Transverse colon (tissue), 4 donors: ENCODE measurements around the gene CACYBP.
A peak's percentile ranks its signal among the peaks of the same experiment; 100 is the strongest.

Experiments used
- EP300 ChIP-seq: sonication (generic); formaldehyde crosslinking; IDR thresholded peaks from one replicate; pipeline ENCODE4 v1.6.1; 2017; ENCODE audit warnings: antibody characterized with exemption, low read depth
- POLR2A ChIP-seq: fragments of 450-650 bp; IDR thresholded peaks from one replicate; pipeline ENCODE4 v1.6.1; 2016; ENCODE audit warnings: antibody characterized with exemption, mild to moderate bottlenecking, moderate library complexity
- POLR2AphosphoS5 ChIP-seq, 3 donors: sonication (generic); formaldehyde crosslinking; IDR thresholded peaks; one replicate each; pipeline ENCODE4 v1.6.1; 2016; ENCODE audit warnings: antibody characterized with exemption in 3 of 3
- TF ChIP-seq, protein P1 (sequence below), 5 experiments: fragments of 200-600 bp in 3 of 5; fragments of 450-650 bp in 2 of 5; sonication (generic) in 3 of 5; IDR thresholded peaks; 1 replicate in 2 of 5; 2 replicates in 3 of 5; pipeline ENCODE4 v1.5.1; 2016 to 2017; ENCODE audit warnings: antibody characterized with exemption in 5 of 5, inconsistent platforms in 3 of 5, mild to moderate bottlenecking in 2 of 5, moderate library complexity in 1 of 5

DNA sequence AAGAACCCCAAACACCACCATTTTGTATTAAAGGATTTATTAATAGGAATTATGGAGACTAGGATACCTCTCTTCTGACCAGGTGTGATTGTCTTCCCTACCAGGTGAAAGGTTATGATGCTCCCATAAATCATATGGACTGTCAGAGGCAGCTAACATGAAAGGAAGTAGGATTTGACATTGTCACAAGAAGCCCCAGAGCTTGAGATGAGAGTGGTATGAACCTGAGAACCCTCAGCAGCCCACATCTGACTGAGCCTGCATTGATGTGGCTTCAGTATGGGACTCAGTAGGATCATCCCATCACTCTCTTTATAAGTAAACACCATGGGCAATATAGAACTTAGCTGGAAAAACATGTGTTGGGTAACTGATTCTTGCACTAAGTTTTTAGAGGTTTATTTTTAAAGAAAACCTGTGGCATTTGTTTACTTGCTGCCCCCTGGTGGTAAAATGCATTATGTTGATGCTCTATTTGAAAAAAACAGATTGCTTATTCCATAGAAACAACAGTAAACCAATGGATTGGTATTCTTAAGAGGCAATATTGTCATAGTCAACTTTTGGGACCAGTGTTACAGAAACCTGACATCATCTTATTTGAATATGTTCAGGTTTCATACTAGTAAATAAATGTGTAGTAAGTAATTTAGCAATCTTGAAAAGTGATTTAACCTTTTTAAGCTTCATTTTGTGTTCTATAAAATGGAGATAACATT lies 16.6 kb upstream of the CACYBP start:
- TF ChIP-seq, protein P1, sequence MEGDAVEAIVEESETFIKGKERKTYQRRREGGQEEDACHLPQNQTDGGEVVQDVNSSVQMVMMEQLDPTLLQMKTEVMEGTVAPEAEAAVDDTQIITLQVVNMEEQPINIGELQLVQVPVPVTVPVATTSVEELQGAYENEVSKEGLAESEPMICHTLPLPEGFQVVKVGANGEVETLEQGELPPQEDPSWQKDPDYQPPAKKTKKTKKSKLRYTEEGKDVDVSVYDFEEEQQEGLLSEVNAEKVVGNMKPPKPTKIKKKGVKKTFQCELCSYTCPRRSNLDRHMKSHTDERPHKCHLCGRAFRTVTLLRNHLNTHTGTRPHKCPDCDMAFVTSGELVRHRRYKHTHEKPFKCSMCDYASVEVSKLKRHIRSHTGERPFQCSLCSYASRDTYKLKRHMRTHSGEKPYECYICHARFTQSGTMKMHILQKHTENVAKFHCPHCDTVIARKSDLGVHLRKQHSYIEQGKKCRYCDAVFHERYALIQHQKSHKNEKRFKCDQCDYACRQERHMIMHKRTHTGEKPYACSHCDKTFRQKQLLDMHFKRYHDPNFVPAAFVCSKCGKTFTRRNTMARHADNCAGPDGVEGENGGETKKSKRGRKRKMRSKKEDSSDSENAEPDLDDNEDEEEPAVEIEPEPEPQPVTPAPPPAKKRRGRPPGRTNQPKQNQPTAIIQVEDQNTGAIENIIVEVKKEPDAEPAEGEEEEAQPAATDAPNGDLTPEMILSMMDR (IDR thresholded peaks at IDR 0.05), result peak; percentile 62 to 70 (median 64)
- TF ChIP-seq POLR2A (no peak), EP300 (no peak), POLR2AphosphoS5 (IDR thresholded peaks at IDR 0.05) (no peak)
